Subcutaneous abdominal adipose tissue (tissue), 5 donors: ENCODE data around the gene REV3L.

Experiments used
- H3K27ac ChIP-seq: one replicate; pipeline ENCODE4 v1.7.0; 2013; ENCODE audit warnings: low read depth, mild to moderate bottlenecking, inconsistent platforms, low read length, moderate library complexity
- H3K27me3 ChIP-seq, 5 donors: one replicate each; pipeline ENCODE4 v1.7.0; 2013; ENCODE audit warnings: low read length in 5 of 5, inconsistent platforms in 1 of 5; ENCODE audit not compliant: control insufficient read depth in 5 of 5, insufficient read depth in 4 of 5
- H3K36me3 ChIP-seq, 5 donors: one replicate each; pipeline ENCODE4 v1.7.0; 2013; ENCODE audit warnings: low read length in 5 of 5; ENCODE audit not compliant: control insufficient read depth in 5 of 5, insufficient read depth in 5 of 5
- H3K4me1 ChIP-seq, 5 donors: one replicate each; pipeline ENCODE4 v1.7.0; 2013; ENCODE audit warnings: low read length in 5 of 5, mild to moderate bottlenecking in 3 of 5, moderate library complexity in 1 of 5; ENCODE audit not compliant: control insufficient read depth in 5 of 5, insufficient read depth in 5 of 5
- H3K4me3 ChIP-seq, 5 donors: one replicate each; pipeline ENCODE4 v1.7.0; 2013; ENCODE audit warnings: low read length in 5 of 5, low read depth in 1 of 5
- H3K9ac ChIP-seq, 5 donors: one replicate each; pipeline ENCODE4 v1.7.0; 2013; ENCODE audit warnings: low read length in 5 of 5, mild to moderate bottlenecking in 4 of 5, moderate library complexity in 3 of 5
- H3K9me3 ChIP-seq, 5 donors: one replicate each; pipeline ENCODE4 v1.7.0; 2013; ENCODE audit warnings: low read length in 5 of 5; ENCODE audit not compliant: control insufficient read depth in 5 of 5
- donor health status: healthy.
- donor health status: healthy.
- donor health status: healthy.
- donor health status: healthy.
- donor health status: healthy.

REV3L gene

DNA sequence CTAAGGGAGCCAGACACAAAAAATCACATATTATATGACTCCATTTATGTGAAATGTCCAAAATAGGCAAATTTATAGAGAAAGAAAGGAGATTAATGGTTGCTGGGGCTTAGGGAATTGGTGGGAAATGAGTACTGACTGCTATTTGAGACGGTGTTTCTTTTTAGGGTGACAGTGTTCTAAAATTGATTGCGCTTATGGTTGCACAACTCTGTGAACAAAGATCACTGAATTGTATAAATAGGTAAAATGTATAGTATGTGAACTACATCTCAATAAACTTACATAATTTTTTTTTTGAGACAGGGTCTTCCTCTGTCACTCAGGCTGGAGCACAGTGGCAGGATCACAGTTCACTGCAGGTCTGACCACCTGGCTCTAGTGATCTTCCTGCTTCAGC lies 45.4 kb downstream of the REV3L start:
- H3K27ac ChIP-seq = no peak overlapping the region
- no peaks in the 10 kb centered on the region for H3K9me3 ChIP-seq
- peaks cover 0 to 6% (median 0%) of the 10 kb centered on the region in 5 donors for H3K4me1 ChIP-seq
- no peaks in the 10 kb centered on the region for H3K27me3 ChIP-seq
- no peak overlapping the region for H3K4me3 ChIP-seq
- H3K9ac ChIP-seq = no peak overlapping the region
- no peaks in the 10 kb centered on the region for H3K36me3 ChIP-seq

DNA sequence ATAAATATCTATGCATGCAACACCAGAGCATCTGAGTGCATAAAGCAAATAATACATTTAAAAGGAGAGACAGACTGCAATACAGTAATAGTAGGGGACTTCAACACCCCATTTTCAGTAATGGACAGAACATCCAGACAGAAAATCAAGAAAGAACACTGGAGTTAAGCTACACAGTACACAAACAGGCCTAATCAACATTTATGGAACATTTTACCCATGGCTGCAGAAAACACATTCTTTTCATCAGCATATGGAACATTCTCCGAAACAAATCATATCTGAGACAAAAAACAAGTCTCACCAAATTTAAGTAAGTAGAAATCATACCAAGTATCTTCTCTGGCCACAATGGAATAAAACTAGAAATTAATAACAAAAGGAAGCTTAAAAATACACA lies 50.5 kb downstream of the REV3L start:
- Histone ChIP-seq H3K9ac (no peak overlapping the region), H3K27me3 (no peaks in the 10 kb centered on the region), H3K9me3 (peaks cover 0 to 5% (median 0%) of the 10 kb centered on the region in 5 donors), H3K27ac (no peak overlapping the region), H3K4me1 (peaks cover 0 to 10% (median 5%) of the 10 kb centered on the region in 5 donors), H3K4me3 (no peak overlapping the region), H3K36me3 (peaks cover 0 to 4% (median 0%) of the 10 kb centered on the region in 5 donors)

DNA sequence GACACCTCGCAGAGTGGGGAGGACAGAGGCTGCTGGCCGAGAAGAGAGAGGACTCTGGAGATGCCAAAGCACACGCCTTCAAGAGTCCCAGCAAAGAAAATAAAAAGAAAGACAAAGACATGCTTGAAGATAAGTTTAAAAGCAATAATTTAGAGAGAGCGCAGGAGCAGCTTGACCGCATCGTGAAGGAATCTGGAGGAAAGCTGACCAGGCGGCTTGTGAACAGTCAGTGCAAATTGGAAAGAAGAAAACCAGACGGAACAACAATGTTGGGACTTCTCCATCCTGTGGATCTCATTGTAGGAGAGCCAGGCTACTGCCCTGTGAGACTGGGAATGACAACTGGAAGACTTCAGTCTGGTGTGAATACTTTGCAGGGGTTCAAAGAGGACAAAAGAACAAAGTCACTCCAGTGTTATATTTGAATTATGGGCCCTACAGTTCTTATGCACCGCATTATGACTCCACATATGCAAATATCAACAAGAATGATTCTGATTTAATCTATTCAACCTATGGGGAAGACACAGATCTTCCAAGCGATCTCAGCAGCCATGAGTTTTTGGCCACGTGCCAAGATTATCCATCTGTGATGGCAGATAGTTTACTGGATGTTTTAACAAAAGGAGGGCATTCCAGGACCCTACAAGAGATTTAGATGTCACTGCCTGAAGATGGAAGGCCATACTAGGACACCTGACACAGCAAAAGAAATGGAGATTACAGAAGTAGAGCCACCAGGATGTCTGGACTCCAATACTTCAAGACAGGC lies 52.2 kb downstream of the REV3L start:
- Histone ChIP-seq H3K36me3 (peaks cover 0 to 4% (median 0%) of the 10 kb centered on the region in 5 donors), H3K4me1 (peaks cover 0 to 21% (median 10%) of the 10 kb centered on the region in 5 donors), H3K9ac (no peak overlapping the region), H3K27me3 (no peaks in the 10 kb centered on the region), H3K9me3 (peaks cover 0 to 5% (median 0%) of the 10 kb centered on the region in 5 donors), H3K4me3 (no peak overlapping the region), H3K27ac (no peak overlapping the region)

DNA sequence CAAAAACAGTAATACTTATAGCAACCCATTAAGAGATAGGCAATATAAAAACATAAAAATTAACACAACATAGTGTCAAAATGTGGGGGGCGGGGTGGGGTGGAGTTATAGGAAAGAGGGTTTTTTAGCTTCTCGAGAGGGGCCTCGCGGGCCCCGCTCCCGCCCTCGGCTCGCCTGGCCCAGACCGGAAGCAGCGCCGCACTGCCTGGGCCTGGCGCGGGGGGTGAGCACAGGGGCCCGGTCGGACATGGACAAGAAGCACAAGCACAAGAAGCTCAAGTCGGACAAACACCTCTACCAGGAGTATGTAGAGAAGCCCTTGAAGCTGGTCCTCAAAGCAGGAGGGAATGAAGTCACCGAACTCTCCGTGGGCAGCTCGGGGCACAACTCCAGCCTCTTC lies 53.4 kb downstream of the REV3L start:
- Histone ChIP-seq H3K36me3 (peaks cover 0 to 4% (median 0%) of the 10 kb centered on the region in 5 donors), H3K9me3 (peaks cover 0 to 5% (median 0%) of the 10 kb centered on the region in 5 donors), H3K9ac (no peak overlapping the region), H3K27me3 (no peaks in the 10 kb centered on the region), H3K27ac (no peak overlapping the region), H3K4me1 (peaks cover 0 to 24% (median 13%) of the 10 kb centered on the region in 5 donors), H3K4me3 (no peak overlapping the region)

DNA sequence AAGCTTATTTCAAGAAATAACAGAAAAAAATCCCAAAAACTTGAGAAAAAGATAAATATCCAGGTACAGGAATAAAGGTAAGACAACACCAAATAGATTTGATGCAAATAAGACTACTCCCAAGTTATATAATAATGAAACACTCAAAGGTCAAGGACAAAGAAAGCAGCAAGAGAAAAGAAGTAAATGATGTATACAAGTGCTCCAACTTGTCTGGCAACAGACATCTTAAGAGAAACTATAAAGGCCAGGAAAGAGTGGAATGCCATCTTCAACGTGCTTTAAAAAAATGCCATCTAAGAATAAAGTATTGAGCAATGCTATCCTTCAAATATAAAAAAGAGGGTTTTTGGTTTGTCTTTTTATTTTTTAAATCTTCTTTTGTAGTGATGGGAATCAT lies 54.2 kb downstream of the REV3L start:
- Histone ChIP-seq H3K9ac (no peak overlapping the region), H3K4me1 (peaks cover 0 to 32% (median 21%) of the 10 kb centered on the region in 5 donors), H3K4me3 (no peak overlapping the region), H3K27me3 (no peaks in the 10 kb centered on the region), H3K36me3 (peaks cover 0 to 4% (median 0%) of the 10 kb centered on the region in 5 donors), H3K9me3 (peaks cover 0 to 5% (median 0%) of the 10 kb centered on the region in 5 donors), H3K27ac (no peak overlapping the region)

DNA sequence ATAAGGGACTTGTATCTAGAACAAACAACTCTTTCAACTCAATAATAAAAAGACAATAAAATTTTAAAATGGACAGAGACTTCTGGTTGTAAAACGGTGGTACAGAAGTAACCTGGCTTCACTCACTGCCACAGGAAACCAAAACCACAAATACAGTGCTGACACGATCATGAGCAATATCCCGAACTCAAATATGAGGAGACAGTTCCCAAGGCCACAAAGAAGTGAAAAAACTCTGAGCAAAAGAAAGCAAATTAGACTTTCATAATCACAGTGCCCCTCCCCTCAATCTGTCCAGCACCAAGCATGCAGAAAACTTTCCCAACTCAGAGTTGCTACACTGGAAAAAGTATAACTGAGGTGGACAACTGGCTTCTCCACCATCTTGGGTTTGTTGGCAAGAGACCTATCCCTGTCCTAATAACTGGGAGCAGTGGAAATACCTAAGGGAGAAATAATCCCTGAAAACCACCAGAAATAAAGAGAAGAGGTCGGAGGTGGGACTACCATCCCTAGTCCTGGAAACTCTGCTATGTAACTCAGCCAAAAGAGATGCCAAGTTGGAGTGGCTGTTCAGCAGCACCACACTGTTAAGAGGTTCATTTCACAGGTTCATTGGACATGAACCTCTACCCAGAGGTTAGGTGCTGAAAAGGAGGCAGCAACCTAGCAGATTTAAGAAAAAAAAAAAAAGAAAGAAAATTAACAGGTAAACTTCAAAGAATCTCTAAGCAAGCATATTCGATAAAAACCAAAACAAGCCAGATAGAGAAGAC lies 55.5 kb downstream of the REV3L start:
- Histone ChIP-seq H3K27me3 (no peaks in the 10 kb centered on the region), H3K27ac (peak overlapping the region; percentile 48), H3K9me3 (peaks cover 0 to 5% (median 0%) of the 10 kb centered on the region in 5 donors), H3K4me3 (peak overlapping the region in 1 of 5 donors; percentile 17), H3K36me3 (peaks cover 0 to 4% (median 0%) of the 10 kb centered on the region in 5 donors), H3K4me1 (peaks cover 0 to 42% (median 31%) of the 10 kb centered on the region in 5 donors), H3K9ac (no peak overlapping the region)

DNA sequence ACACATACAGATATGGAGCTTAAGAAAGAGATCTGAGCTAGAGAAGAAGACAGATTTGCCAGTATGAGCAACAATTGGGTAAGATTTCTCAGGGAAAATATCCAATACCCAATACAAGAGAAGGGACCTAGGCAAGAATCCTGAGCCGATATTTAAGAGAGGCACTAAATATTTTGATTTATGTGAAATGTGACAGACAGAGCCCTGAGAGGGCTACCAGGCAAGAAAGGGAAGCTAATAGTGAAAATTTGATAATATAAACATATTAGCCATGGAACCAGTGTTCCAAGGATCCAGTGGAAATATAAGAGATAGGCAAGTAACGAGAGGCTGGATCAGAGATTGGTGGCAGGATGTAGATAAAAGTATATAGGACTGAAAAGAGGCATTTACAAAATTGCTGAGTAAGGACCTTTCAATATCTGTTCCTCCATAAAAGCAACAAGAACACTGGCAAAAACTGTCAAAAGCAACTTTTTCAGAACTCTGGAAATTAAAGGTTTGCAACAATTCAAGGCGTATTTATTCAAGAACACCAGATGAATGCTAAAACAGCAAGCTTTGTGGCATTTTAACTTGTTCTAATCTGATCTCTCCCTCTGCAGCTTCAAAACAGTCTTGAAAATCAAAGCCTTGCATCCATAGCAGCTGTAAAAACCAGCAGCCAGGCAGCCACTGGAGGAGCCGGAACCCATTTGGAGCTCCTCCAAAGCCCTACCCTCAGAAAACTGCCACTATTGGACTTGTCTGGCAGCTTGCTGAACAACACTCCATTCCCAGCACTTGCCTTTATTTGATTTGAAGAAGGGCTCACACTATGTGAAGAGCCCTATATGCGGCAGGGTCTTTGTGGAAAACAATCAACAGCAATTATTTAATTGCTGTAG lies 58.8 kb downstream of the REV3L start:
- H3K4me1 ChIP-seq = peaks cover 0 to 37% (median 31%) of the 10 kb centered on the region in 5 donors
- H3K27me3 ChIP-seq = no peaks in the 10 kb centered on the region
- H3K4me3 ChIP-seq = no peak overlapping the region
- H3K9me3 ChIP-seq = peaks cover 0 to 5% (median 0%) of the 10 kb centered on the region in 5 donors
- H3K9ac ChIP-seq = peak overlapping the region in 1 of 5 donors; percentile 51
- H3K27ac ChIP-seq = peak overlapping the region; percentile 50
- no peaks in the 10 kb centered on the region for H3K36me3 ChIP-seq

DNA sequence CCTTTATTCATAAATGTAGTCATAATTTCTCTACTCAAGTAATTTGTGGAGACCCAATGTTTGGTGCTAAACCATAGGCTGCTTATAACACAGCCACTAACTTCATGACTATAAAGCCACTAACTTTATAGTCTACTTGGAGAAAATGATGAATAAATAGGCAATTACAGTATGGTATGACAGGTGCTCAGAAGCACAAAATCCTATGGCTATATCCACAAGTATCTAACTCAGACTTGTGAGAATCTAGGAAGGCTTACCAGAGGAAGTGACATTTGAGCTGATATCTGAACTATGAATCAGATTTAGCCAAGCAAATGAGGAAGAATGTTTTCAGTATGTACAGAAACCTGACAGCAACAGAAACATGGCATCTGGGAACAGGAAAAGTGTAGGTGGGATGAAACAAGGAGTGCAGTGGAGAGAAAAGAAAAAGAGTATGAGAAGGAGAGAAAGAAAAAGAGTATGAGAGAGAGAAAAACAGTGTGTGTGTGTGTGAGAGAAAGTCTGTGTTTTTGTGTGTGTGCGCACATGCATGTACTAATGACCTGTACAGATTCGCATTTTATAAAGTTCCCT lies 59.9 kb downstream of the REV3L start:
- H3K36me3 ChIP-seq = no peaks in the 10 kb centered on the region
- H3K9ac ChIP-seq = no peak overlapping the region
- no peak overlapping the region for H3K27ac ChIP-seq
- peaks cover 0 to 37% (median 31%) of the 10 kb centered on the region in 5 donors for H3K4me1 ChIP-seq
- no peaks in the 10 kb centered on the region for H3K9me3 ChIP-seq
- no peak overlapping the region for H3K4me3 ChIP-seq
- H3K27me3 ChIP-seq = no peaks in the 10 kb centered on the region

DNA sequence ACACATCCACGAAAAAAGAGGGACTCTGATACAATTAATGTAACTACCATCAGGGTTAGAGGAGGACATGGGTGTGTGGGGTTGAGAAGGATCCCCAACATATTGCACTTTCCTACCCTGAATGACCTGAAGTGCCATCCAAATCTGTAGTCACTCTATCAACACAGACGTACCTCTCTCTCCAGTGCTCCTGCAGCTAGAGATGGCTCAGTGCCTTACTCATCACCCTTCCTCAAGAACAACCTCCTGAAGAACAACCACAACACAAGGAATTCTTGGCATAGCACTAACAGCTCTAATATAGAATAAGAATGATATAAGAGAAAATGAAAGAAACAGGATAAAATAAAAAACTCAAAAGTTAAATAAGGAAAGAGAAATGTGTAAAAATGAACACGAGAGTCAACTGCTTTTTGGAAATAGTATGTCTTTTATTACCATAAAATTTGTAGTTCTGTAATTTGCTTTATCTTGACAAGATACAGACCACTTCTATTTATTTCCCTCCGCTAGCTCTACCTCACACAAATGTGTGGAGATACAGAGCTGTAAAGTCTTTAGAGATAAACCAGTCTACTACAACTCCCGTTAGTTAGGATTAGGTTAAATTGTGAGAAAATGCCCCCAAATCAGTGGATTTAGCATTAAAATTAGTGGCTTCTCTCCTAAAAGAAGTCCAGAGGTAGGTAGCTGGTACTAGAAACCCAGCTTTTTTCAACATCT lies 63.9 kb downstream of the REV3L start:
- Histone ChIP-seq H3K27ac (no peak overlapping the region), H3K4me3 (no peak overlapping the region), H3K9ac (no peak overlapping the region), H3K4me1 (peaks cover 0 to 33% (median 26%) of the 10 kb centered on the region in 5 donors), H3K36me3 (peaks cover 4 to 8% (median 6%) of the 10 kb centered on the region in 5 donors), H3K9me3 (no peaks in the 10 kb centered on the region), H3K27me3 (no peaks in the 10 kb centered on the region)
